IPS-18c (cell line): Measurements from ENCODE around the gene DCAF8.
A peak's percentile ranks its signal among the peaks of the same experiment; 100 is the strongest.

ENCODE experiments used
- H3K4me3 ChIP-seq: 2 replicates; pipeline ENCODE4 v1.7.0; 2013; ENCODE audit warnings: low read depth, mild to moderate bottlenecking, low read length, moderate library complexity; ENCODE audit not compliant: insufficient read depth
- H3K9me3 ChIP-seq: one replicate; pipeline ENCODE4 v1.6.1; 2013; ENCODE audit warnings: mild to moderate bottlenecking, low read length, moderate library complexity; ENCODE audit not compliant: control insufficient read depth, insufficient read depth

DCAF8 gene

GRCh38 chr1:160277330-160277729 lies 15.0 kb upstream of the DCAF8 start:
- H3K4me3 ChIP-seq: no peak overlapping the region

GRCh38 chr1:160271025-160271424 lies 8.7 kb upstream of the DCAF8 start:
- H3K9me3 ChIP-seq: no peaks in the 10 kb centered on the region
- H3K4me3 ChIP-seq: no peak overlapping the region

More at GRCh38 chr1:160277330-160277729, 15.0 kb upstream of the DCAF8 start:
- no peaks in the 10 kb centered on the region for H3K9me3 ChIP-seq

GRCh38 chr1:160267284-160267991 lies 5.1 kb upstream of the DCAF8 start:
- H3K9me3 ChIP-seq: no peaks in the 10 kb centered on the region
- H3K4me3 ChIP-seq: no peak overlapping the region

- Histone ChIP-seq H3K4me3 (no peak overlapping the region), H3K9me3 (peaks cover 2% of the 10 kb centered on the region)
Measured at GRCh38 chr1:160264795-160265307, 2.5 kb upstream of the DCAF8 start.

- H3K4me3 ChIP-seq: peak overlapping the region; percentile 98
- peaks cover 2% of the 10 kb centered on the region for H3K9me3 ChIP-seq
Measured at GRCh38 chr1:160261556-160261892, 825 bp downstream of the DCAF8 start.

- peaks cover 2% of the 10 kb centered on the region for H3K9me3 ChIP-seq
- H3K4me3 ChIP-seq: peak overlapping the region; percentile 98
Measured at GRCh38 chr1:160260406-160261382, 1.7 kb downstream of the DCAF8 start.

GRCh38 chr1:160258177-160258798 lies 4.1 kb downstream of the DCAF8 start:
- no peak overlapping the region for H3K4me3 ChIP-seq
- peaks cover 2% of the 10 kb centered on the region for H3K9me3 ChIP-seq

GRCh38 chr1:160257411-160258015 lies 4.8 kb downstream of the DCAF8 start:
- Histone ChIP-seq H3K9me3 (peaks cover 2% of the 10 kb centered on the region), H3K4me3 (no peak overlapping the region)

GRCh38 chr1:160256396-160257046 lies 5.8 kb downstream of the DCAF8 start:
- no peak overlapping the region for H3K4me3 ChIP-seq
- no peaks in the 10 kb centered on the region for H3K9me3 ChIP-seq

- H3K4me3 ChIP-seq: no peak overlapping the region
- no peaks in the 10 kb centered on the region for H3K9me3 ChIP-seq
Measured at GRCh38 chr1:160255781-160256300, 6.5 kb downstream of the DCAF8 start.

GRCh38 chr1:160251687-160252526 lies 10.4 kb downstream of the DCAF8 start:
- no peaks in the 10 kb centered on the region for H3K9me3 ChIP-seq
- no peak overlapping the region for H3K4me3 ChIP-seq

GRCh38 chr1:160251011-160251410 lies 11.3 kb downstream of the DCAF8 start:
- no peaks in the 10 kb centered on the region for H3K9me3 ChIP-seq
- H3K4me3 ChIP-seq: no peak overlapping the region

- no peak overlapping the region for H3K4me3 ChIP-seq
- no peaks in the 10 kb centered on the region for H3K9me3 ChIP-seq
Measured at GRCh38 chr1:160247053-160247452, 15.3 kb downstream of the DCAF8 start.

GRCh38 chr1:160245434-160245833 lies 16.9 kb downstream of the DCAF8 start:
- H3K4me3 ChIP-seq: no peak overlapping the region
- no peaks in the 10 kb centered on the region for H3K9me3 ChIP-seq

GRCh38 chr1:160244209-160244608 lies 18.1 kb downstream of the DCAF8 start:
- Histone ChIP-seq H3K4me3 (no peak overlapping the region), H3K9me3 (no peaks in the 10 kb centered on the region)

- H3K9me3 ChIP-seq: no peaks in the 10 kb centered on the region
- H3K4me3 ChIP-seq: no peak overlapping the region
Measured at GRCh38 chr1:160243767-160244166, 18.6 kb downstream of the DCAF8 start.
